HG03060 (cell line): ENCODE data around the gene LMF1.

Experiments
- ATAC-seq: cut with Tn5 transposase; IDR thresholded peaks from one replicate; pipeline ENCODE4 v1.9.1; 2021; ENCODE audit warnings: low read depth, moderate number of reproducible peaks; ENCODE audit not compliant: unreplicated experiment

The LMF1 gene

DNA sequence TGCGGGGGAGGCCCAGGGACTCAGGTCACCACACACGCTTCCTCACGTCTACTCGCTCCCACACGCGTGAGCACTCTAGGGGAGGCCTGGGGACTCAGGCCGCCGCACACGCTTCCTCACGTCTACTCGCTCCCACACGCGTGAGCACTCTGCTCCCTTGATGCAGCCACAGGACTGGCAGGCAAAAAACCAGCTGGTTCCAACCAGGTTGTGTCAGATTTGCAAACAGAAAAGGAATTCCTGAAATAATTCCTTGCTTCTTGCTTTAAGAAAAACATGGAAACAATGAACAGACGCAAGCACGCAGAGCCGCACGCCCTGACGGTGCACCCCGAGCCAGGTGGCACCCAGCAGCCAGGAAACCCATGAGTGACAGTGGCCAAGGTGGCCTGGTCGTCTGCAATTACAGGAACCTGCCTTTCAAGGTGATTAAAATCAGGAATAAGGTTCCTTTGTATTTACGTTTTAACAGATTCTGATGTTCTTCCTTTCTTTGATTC is 37.9 kb downstream of the LMF1 start:
- no peak for ATAC-seq

DNA sequence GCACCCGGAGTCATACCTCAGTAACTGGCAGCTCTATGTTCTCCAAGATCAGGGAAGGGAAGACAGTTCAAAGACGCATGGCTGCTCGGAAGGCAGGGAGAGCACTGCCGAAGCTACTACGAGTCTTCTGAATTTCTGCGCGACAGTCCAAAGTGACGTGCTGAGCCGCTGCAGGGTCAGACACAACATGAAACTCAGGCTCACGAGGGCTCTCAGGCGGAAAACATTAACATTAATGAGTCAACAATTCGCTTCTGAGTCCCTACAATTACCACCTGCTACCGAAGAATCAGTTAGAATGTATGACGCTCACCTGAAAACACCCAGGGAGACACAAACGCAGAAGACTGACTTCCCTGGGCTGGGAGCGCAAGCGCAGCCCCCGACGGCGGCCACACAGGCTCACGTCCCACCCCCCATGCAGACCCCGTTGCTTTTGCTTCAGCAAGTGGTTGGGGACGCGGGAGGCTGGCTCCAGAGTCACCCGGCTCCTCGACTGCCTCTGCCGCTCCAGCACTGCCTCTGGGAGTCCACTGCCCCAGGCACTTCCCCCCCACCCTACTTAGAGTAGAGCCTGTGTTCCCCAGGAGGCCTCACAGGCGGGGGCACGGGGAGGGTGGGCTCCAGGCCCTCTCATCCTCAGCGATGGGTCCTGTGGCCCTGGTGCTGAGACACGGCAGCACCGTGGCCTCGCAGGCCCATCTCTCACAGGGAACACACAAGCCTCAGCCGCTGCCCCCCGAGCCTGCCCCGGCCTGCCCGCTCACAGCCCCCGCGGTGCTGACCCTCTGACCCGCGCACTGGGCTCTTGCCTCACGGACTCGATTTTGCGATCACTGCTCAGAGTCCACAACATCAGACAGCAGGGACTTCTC is 38.9 kb downstream of the LMF1 start:
- no peak for ATAC-seq

DNA sequence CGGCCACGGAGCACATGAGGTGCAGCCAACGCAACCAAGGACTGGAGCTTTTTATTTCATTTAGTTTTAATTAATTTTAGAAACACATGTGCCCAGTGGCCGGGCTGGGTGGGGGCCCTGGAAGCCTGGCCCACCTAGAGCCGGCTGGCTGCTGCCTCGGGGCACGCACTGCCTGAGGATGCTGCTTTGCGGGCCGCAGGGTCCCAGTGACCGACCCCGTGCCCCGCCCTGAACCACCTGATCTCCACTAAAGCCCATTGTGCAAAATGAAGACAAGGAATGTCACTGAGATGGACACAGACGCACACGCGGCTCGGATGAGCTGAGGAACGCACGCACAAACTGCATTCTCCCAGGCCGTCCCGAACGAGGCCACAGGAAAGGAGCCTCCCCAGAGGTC is 39.6 kb downstream of the LMF1 start:
- no peak for ATAC-seq

DNA sequence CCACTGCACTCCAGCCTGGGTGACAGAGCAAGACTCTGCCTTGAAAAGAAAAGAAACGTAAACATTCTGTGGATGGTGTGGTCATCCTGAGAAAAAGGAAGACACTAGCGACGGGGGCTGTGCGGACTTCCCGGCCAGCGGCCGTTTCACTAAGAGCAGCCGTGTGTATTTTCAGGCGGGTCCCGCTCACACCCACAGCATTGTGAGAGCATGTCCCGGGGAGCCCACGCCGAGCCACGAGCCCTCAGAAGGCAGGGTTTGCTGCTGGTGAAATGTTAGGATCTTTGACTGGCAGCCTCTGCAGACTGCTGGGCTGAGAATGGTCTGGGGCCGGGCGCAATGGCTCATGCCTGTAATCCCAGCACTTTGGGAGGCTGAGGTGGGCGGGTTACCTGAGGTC is 40.3 kb downstream of the LMF1 start:
- no peak for ATAC-seq

DNA sequence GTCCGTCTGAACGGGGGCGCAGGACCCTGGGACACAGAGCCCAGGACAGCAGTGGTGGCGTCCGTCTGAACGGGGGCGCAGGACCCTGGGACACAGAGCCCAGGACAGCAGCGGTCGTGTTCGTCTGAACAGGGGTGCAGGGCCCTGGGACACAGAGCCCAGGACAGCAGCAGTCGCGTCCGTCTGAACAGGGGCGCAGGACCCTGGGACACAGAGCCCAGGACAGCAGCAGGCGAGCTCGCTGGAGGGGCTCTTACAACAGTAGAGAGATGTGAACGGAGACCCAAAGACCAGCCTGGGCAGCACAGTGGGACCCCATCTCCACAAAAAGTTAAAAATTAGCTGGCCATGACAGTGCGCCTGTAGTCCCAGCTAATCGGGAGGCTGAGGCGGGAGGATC is 40.7 kb downstream of the LMF1 start:
- ATAC-seq: no peak

DNA sequence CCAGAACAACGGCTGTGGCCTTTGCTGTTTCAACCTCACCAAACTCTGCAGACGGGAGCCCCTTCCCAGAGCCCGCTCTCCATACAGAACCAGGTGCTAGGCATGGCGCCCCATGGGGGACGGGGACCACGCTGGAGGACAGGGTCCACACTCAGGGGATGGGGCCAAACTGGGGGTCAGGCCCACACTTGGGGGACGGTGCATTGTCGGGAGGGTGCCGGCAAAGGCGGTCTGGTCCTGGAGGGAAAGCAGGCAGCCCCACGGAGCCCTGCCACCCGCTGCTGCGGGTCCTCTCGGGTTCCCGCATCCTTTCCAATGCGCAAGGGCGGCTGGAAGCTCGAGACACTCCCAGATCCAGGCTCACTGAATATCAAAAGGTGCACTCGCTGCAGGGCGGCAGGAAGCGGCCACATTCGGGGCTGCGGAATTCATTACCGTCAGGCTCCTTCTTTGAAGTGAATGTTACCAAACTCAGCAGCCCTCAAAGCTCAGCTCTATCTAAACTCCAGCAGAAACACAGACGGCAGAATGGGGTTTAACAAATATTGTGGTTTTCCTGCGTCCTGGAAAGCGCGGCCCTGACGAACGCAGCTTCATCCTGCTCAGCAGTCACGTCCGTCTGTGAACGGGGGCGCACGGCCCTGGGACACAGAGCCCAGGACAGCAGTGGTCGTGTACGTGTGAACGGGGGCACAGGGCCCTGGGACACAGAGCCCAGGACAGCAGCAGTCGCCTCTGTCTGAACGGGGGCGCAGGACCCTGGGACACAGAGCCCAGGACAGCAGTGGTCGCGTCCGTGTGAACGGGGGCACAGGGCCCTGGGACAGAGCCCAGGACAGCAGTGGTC is 41.3 kb downstream of the LMF1 start:
- ATAC-seq: no peak

DNA sequence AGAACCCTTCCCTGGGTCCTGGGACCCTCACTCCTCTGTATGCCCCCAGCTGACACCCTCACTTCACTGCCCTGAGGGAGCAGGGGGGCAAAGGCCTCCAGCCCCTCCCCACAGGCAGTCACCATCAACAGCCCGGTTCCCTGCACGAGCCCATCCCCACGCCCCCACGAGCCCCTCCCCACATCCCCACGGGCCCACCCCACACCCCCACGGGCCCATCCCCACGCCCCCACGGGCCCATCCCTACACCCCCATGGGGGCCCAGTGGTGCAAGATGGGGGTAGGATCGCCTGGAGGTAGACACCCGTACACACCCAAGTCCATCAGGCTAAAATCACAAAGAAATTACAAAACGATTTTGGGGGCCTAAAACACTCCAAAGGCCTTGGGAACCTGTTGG is 42.3 kb downstream of the LMF1 start:
- ATAC-seq: no peak

DNA sequence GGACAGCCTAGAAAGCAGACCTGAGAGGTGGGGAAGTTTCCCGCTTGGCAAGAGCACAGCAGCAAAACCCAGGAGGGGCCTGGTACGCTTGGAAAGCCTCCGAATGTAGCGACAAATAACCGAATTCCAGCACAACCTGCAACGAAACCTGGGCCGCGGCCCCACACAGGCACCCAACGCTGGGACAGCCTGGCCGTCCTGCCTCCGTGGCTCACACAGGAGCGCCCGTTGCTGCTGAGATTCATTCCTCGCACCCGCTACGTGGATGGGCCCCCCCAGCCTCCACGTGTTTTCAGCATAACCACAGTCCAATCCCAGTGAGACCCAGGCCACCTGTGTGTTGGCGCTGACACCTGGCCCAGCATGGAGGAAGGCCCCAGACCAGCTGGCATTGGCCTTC is 42.9 kb downstream of the LMF1 start:
- ATAC-seq: no peak

DNA sequence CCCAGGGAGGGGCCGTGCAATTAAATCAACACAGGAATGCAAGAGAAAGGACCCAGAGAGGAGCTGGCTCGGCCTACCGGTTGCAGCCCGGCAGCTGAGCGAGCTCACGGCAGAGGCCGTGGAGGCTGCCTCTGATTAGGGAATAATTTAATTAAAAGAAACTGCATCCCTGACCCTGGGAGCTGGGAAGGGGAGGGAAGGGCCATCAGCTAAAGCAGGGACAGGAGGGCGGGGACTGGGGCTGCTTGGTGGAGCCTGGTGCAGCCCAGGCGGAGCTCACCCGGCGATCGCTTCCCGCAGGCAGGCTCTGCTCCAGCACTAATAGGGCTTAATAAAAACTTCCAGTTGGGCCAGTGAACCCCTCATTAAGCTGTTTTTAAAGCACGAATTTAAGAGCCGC is 43.4 kb downstream of the LMF1 start:
- ATAC-seq: no peak

DNA sequence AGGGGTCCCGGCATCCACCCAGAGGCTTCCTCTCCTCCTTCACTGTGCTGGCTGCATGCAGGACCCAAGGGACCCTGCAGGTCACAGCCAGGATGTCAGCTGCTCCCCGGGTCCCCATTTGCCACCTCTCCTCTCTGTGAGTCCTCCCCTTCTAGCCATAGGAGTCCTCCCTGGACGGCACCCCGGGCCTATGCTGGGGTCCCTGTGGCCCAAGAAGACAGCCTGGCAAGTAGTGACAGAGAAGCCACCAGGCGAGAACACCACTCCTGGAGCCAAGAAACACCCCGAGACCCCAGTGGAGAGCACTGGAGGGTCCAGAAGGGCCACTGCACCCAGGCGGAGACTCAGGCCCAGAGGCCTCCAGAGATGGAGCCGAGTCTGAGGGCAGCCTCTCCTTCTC is 44.1 kb downstream of the LMF1 start:
- ATAC-seq: no peak

DNA sequence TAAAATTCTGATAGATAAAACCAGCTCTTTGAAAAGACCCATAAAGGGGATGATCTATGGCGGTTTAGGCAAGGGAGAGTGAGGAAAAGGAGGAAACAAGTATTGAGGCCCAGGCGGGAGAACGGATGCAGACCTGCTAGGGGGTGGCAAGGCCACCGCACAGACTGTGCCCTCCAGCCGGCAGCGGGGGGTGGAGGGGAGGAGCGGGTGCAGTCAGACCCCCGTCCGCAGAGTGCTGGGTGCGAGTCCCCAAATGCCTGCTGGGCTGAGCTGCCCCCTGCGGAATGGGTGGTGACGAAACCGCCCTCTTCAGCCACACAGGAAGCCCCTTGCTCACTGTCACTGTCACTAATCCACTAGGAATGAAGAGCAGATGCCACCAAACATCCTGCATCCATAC is 46.0 kb downstream of the LMF1 start:
- no peak for ATAC-seq

DNA sequence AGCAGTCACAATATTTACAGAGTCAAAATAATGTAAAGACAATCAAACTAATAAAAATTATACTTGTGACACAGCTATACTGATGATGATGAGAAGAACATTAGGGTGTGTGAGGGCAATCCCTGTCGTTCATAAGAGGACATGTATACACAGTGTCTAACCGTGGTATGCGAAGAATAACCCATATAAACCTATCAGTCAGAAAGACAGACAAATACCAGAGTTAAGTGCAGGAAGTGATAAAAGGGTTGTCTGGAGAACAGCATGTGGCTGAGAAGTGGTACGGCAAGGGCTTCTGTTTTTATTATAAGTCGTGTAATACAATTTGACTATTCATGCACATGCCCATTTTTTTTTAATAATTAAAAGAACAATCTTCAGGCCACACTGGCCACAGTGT is 46.7 kb downstream of the LMF1 start:
- no peak for ATAC-seq

DNA sequence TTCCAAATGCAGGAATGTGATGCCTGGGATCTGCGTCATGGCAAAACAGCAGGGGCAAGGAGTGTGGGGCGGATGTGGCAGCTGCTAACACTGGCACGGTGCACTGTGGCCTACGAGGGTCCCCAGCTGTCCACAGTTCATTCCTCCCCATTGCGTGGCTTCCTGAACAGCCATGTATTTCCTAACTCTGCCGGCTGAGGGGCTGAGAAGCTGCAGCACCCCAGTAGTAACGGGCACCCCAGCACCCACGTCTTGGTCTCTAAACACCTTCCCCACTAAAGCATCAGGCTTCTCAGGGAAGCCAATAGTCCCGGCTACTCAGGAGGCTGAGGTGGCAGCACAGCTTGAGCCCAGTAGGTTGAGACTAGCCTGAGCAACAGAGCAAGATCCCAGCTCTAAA is 47.6 kb downstream of the LMF1 start:
- no peak for ATAC-seq

DNA sequence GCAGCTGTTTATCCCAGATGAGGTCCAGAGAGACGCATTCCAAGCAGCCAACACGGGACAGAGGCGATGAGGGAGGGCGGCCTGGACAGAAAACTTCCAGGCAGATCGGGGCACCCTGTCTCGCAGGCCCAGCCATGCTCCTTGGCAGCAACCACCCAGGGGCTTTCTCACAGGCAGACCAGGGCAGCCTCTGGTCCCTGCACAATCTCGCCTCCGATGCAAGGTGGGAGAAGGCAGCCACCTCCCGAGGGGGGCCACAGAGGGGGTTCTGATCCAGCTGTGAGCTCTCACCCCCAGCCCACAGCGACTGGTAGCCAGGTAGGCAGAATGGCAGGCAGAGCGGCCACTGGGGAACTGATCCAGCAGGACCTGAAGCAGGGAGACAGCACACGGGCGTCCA is 48.7 kb downstream of the LMF1 start:
- no peak for ATAC-seq

DNA sequence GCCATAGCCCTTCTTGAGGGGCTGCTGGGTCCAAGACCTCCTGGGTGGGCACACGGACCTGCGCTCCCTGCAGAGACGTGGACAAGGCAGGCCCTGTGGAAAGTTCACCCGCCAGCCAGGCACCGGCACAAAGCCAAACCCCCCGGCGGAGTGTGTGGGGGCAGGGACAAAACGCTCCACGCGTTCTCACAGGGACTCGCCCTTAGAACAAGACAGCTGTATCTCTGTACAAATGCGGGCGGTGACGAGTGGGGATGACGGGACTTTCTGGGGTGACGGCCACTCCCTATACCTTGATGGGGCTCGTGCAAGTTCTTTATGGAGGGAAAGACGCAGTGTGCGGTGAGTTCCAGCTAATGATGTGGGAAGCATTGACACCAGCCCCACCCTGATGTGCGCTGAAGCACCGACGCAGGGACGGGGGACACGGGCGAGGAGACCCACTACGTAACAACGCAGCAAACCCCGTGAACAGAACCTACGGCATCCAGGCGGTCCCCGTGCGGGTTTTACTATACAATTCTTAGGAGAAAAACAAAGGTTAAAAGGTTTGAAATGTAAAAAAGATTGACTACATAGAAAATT is 49.4 kb downstream of the LMF1 start:
- ATAC-seq: no peak

DNA sequence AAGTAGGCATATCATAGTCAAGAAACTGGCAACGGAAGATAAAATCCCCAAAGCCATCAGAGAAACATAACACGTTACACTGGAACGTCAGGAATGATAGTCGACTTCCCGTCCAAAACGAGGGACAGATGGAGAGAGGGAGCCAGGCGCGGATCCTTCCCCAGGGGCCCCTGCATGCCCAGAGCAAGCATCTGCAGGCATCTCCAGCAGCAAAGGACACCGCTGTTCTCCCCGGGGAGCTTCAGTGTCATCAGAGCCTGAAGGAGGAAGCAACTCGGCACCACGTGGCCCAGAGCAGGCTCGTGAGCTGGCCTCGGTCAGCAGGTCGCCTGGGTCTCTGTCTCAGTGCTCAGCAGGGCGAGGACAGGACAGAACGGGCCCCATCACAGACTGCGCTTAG is 50.1 kb downstream of the LMF1 start:
- ATAC-seq: no peak

DNA sequence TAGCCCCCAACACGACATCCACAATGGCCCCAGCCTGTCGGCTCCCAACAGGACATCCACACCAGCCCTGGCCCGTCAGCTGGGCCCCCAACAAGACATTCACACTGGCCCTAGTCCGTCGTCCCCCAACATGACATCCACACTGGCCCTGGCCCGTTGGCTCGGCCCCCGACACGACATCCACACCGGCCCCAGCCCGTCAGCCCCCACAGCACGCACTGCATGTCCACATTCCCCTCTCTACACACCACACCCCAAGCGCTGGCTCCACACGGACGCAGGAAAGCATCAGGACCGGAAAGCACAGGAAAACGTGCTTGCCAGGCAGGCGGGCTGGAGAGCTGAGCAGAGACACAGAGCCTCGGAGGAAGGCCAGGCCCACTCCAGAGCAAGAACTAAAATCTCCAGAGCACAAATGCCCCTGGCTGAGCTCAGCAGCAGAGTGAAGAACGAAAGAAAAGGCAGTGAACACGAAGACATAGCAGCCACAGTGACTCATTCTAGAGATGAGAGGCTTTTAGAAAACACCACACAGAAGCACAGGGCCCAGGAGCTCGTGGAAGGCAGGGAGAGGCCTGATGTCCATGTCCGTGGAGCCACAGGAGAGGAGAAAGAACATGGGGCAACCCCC is 50.6 kb downstream of the LMF1 start:
- no peak for ATAC-seq

DNA sequence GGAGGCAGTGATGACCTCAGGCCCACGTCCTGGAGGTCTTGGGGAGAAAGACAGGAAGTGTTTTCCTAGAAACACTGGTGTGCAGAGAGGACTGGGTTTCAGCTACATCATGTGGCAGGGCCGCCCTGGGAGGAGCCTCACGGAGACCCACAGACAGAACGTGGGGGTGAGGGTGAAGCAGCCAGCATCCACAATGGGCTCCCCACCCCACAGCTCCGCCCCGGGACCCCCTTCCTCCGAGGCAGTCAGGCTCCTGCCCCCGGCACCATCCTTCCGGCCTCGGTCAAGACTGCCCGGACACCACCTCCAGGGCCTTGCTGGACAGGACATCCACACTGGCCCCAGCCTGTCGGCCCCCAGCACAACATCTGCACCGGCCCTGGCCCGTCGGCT is 51.1 kb downstream of the LMF1 start:
- no peak for ATAC-seq

DNA sequence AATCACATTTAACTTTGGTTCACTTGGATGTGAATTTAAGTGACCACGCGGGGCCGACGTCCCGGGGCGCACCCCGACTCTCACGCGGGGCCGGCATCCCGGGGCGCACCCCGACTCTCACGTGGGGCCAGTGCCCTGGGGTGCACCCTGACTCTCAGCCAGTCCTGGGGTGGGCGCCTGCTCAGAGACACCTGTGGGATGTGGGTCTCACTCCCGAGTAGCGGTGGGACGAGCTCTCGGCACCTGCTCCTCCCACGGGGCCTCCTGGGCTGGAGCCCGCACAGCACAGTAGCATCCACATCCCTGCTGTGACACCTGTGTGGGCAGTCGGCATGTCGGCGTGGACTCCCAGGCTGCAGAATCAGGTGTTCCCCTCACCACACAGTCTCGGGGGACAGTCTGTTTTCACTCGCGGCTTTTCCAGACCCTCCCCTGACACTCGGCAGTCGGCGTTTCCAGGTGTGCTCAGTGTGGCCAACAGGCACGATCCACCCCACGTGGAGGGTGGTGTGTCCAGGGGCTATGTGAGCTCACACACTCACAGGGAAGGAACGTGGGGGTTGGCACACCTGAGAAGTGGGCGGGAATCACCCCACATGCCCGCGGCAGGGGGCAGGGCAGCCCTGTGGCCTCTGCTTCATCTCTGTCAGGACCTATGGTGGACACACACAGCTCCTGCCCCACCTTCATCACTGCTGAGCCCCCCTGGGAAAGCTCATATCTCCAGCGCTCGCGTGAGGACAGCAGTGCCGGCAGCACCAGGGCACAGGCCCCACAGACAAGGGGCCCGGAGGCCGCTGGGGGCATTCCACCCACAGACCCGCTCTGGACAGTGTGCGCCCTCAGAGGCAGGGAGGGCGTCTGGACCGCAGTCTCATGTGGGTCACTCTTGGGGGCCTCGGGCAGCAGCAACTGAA is 51.8 kb downstream of the LMF1 start:
- ATAC-seq: no peak

DNA sequence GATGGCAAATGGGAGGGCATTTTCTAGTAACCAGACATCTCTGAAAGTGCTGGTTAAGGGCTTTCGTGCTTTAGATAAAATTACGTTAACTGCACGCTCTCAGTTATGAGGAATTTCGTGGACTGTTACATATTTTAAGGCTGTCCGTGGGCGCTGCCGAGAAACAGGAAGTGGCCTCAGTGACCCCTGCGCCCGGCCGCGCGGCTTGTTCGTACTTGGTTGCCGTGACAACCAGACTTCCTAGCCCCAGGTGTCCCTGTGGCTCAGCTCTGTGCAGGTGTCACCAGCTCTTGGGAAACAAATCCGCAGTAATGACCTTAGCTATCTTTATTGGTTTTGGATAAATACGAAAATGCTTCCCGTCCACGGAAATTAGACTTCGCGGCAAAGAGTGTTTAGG is 52.7 kb downstream of the LMF1 start:
- no peak for ATAC-seq
